Activated B cell treated with CpG ODN at 0.5 μM for 24 hours (primary cell): ENCODE results near the gene CAMKMT. TPM values are rescaled to one million over a fixed set of nuclear protein-coding genes. Genes with fewer than 3 reads are reported as not detected.

Source experiments
- ATAC-seq: fragments of 200-7000 bp; cut with Tn5 transposase; one replicate; pipeline ENCODE4 v1.10.0; 2021; ENCODE audit warnings: low read depth, mild to moderate bottlenecking, moderate library complexity
- CTCF ChIA-PET: fragments of 350-600 bp; sonication (Branson Sonifier 250); formaldehyde crosslinking; loops from one replicate; lab custom pipeline; 2021; ENCODE audit warnings: antibody characterized with exemption; lab: Charles Lee
- POLR2A ChIA-PET: fragments of 350-600 bp; sonication (Branson Sonifier 250); formaldehyde crosslinking; loops from one replicate; lab custom pipeline; 2021; ENCODE audit warnings: antibody characterized with exemption; lab: Charles Lee
- DNase-seq: peaks from one replicate; pipeline ENCODE4 v3.0.0; 2022
- H3K27ac Mint-ChIP-seq: one replicate; pipeline ENCODE4 v1.8.0; 2020; ENCODE audit warnings: mixed read lengths
- H3K27me3 Mint-ChIP-seq: one replicate; pipeline ENCODE4 v1.8.0; 2021; ENCODE audit warnings: mixed read lengths
- H3K36me3 Mint-ChIP-seq: one replicate; pipeline ENCODE4 v1.8.0; 2021; ENCODE audit warnings: low read depth, mixed read lengths
- H3K4me1 Mint-ChIP-seq: one replicate; pipeline ENCODE4 v1.8.0; 2021; ENCODE audit warnings: mixed read lengths
- H3K4me3 Mint-ChIP-seq: one replicate; pipeline ENCODE4 v1.8.0; 2020; ENCODE audit warnings: mild to moderate bottlenecking, mixed read lengths
- H3K9me3 Mint-ChIP-seq: one replicate; pipeline ENCODE4 v1.8.0; 2020; ENCODE audit warnings: mixed read lengths
- CTCF ChIP-seq: fragments of 200-600 bp; IDR thresholded peaks from one replicate; pipeline ENCODE4 v1.8.0; 2022; ENCODE audit warnings: antibody characterized with exemption, mild to moderate bottlenecking
- intact Hi-C: fragments of 100-400 bp; cut with micrococcal nuclease; formaldehyde crosslinking; loops from one replicate; pipeline ENCODE4 v1.15.1; 2024
- total RNA-seq: library from RNA; stranded (reverse); gene quantifications from 2 replicates; pipeline ENCODE4 v1.2.3, GENCODE V29; 2022

CAMKMT gene
- total RNA-seq, 1 donor from 2014 or later, result 21.2 TPM

DNA sequence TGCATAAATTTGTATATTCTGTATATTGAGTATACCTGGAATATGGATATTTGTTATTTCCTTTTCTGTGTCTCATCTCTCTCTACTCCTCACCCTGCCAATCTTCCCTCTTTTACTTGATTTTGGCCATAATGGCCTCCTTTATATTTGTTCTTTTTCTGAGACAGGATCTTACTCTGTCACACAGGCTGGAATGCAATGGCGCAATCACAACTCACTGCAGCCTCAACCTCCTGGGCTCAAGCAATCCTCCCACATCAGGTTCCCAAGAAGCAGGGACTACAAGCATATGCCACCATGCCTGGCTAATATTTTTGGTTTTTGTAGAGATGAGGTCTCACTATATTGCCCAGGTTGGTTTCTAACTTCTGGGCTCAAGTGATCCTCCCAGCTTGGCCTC is 30.9 kb upstream of the CAMKMT start:
- intact Hi-C loops, result no loop called here
- ATAC-seq, result no peak
- Mint-ChIP-seq H3K9me3 (no peaks in the 10 kb centered on the region), H3K4me1 (no peaks in the 10 kb centered on the region), H3K27me3 (no peaks in the 10 kb centered on the region), H3K36me3 (peaks cover 69% of the 10 kb centered on the region), H3K27ac (no peak overlapping the region), H3K4me3 (no peak overlapping the region)
- DNase-seq, result no peak
- ChIA-PET POLR2A (no interaction called here), CTCF (no interaction called here)
- no peak for TF ChIP-seq CTCF

DNA sequence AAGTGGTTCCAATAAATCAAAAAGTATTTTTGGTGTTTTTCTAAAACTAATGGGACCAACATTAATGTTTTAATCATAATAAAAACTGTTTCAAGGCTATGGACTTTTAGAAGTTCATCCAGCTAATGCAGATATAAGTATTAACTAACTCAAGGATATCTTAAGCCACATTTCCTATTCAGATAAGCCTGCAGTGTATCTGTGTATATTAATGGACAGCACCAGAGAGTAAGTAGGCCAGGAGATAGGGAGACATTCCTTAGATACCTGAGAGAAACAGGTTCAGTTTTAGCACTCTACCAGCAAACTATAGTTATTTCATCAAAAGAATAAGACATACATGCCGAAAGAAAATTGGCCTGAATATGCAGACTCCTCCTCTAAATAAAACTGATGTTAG is 27.8 kb upstream of the CAMKMT start:
- TF ChIP-seq CTCF, result no peak
- Mint-ChIP-seq H3K4me1 (no peaks in the 10 kb centered on the region), H3K27me3 (no peaks in the 10 kb centered on the region), H3K36me3 (peaks cover 77% of the 10 kb centered on the region), H3K27ac (no peak overlapping the region), H3K9me3 (peaks cover 3% of the 10 kb centered on the region), H3K4me3 (no peak overlapping the region)
- no peak for DNase-seq
- ChIA-PET CTCF (no interaction called here), POLR2A (no interaction called here)
- intact Hi-C loops, result no loop called here
- no peak for ATAC-seq

GRCh38 chr2:44335806-44336538 is 25.8 kb upstream of the CAMKMT start:
- no peaks in the 10 kb centered on the region for H3K27me3 Mint-ChIP-seq
- no peaks in the 10 kb centered on the region for H3K4me1 Mint-ChIP-seq
- CTCF ChIA-PET, result no interaction called here
- H3K9me3 Mint-ChIP-seq, result peaks cover 3% of the 10 kb centered on the region
- POLR2A ChIA-PET, result no interaction called here
- DNase-seq, result no peak
- TF ChIP-seq CTCF, result no peak
- ATAC-seq, result no peak
- H3K27ac Mint-ChIP-seq, result no peak overlapping the region
- no peak overlapping the region for H3K4me3 Mint-ChIP-seq
- intact Hi-C loops, result no loop called here
- peaks cover 71% of the 10 kb centered on the region for H3K36me3 Mint-ChIP-seq

- ATAC-seq, result no peak
- no peak for DNase-seq
- ChIA-PET CTCF (interaction anchor here (1.0 to 2.0 kb wide), 5 partner anchors 99 to 299 kb away, joined by 3 to 9 read pairs (median 3); no protein-coding TSS in a partner anchor), POLR2A (interaction anchor here (0.6 kb wide), 1 partner anchor 109 kb away, joined by 3 read pairs; no protein-coding TSS in a partner anchor)
- Mint-ChIP-seq H3K4me3 (no peak overlapping the region), H3K27ac (no peak overlapping the region), H3K9me3 (no peaks in the 10 kb centered on the region), H3K36me3 (peaks cover 50% of the 10 kb centered on the region), H3K27me3 (no peaks in the 10 kb centered on the region), H3K4me1 (no peaks in the 10 kb centered on the region)
- intact Hi-C loops, result loop anchor here (1.0 kb wide), 3 partner anchors 99 to 299 kb away; no protein-coding TSS in a partner anchor
- no peak for TF ChIP-seq CTCF
Measured at GRCh38 chr2:44342854-44343253, 18.9 kb upstream of the CAMKMT start.

- Mint-ChIP-seq H3K27me3 (no peaks in the 10 kb centered on the region), H3K36me3 (peaks cover 23% of the 10 kb centered on the region), H3K4me3 (no peak overlapping the region), H3K27ac (no peak overlapping the region), H3K9me3 (no peaks in the 10 kb centered on the region), H3K4me1 (peaks cover 3% of the 10 kb centered on the region)
- intact Hi-C loops, result no loop called here
- no peak for ATAC-seq
- TF ChIP-seq CTCF, result no peak
- DNase-seq, result no peak
- CTCF ChIA-PET, result interaction anchor here (0.6 kb wide), 1 partner anchor 46 kb away, joined by 4 read pairs; no protein-coding TSS in a partner anchor
- POLR2A ChIA-PET, result interaction anchor here (1.1 kb wide), 1 partner anchor 14 kb away, joined by 3 read pairs; the partner anchor contains the start of gene CAMKMT
Measured at GRCh38 chr2:44347526-44347925, 14.2 kb upstream of the CAMKMT start.
